ENCODE measurements around the gene NYAP2. TPM values are rescaled to one million over a fixed set of nuclear protein-coding genes. Genes with fewer than 3 reads are reported as not detected.

The NYAP2 gene
- total and polyA plus RNA-seq, 2 of the 4 experiments (the other 2 are of a cell fraction), result not detected

DNA sequence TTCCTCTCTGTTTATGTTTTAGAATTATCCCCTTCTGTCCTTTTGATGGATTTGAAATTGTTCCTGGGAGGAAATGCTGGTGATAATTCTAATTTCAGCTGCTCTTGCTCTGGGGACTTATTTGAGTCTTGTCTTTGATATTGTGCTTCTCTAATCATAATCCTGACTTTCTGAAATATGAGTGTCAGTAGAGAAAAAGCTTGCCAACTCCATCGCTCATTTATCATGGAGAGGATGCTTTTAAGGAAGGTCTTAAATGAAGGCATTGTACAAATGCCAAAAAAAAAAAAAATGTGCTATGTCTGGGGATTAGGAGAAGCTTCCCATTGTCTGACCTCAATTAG is 159.5 kb downstream of the NYAP2 start:
- POLR2A ChIA-PET (ENCODE audit: unreplicated experiment), result no interaction called here
- H3K27me3 ChIP-seq (ENCODE audit: control insufficient read depth, insufficient read depth, low read length), result peaks cover 4% of the 10 kb centered on the region; the same call in 1 of the 2 replicates
- H4K20me1 ChIP-seq (ENCODE audit: insufficient read depth, low read length), result no peaks in the 10 kb centered on the region
- intact Hi-C loops (cut with micrococcal nuclease), result no loop called here
- H2AFZ ChIP-seq (replicated peaks; ENCODE audit: low read length, poor library complexity), result no peak overlapping the region
- H3K9ac ChIP-seq (ENCODE audit: low read depth, low read length), result no peak overlapping the region
- in situ Hi-C loops (cut with MboI; ENCODE audit: low sequenced_read_pairs), result no loop called here
- no peak overlapping the region for H4K91ac ChIP-seq (ENCODE audit: insufficient read depth, low read depth, low read length)
- H3K56ac ChIP-seq (ENCODE audit: extremely low read depth, insufficient read depth, low read length), result no peak overlapping the region
- H2AK5ac ChIP-seq (ENCODE audit: low read depth, low read length), result no peak overlapping the region
- H2BK20ac ChIP-seq (ENCODE audit: low read depth, low read length), result no peak overlapping the region
- ATAC-seq (ENCODE audit: low read depth), result no peak
- no peak overlapping the region for H2AK9ac ChIP-seq (replicated peaks; ENCODE audit: low read depth, low read length, poor library complexity)
- WGBS, 2 experiments (ENCODE audit: extremely low coverage in 2 of 2, insufficient read length in 1 of 2), result no CpG with 5 or more reads among the region's 1 CpG
- no peak for DNase-seq
- no peak overlapping the region for H3K4ac ChIP-seq (ENCODE audit: low read depth, low read length)
- H3K9me1 ChIP-seq (ENCODE audit: insufficient read depth, low read length), result no peaks in the 10 kb centered on the region
- H2BK120ac ChIP-seq (ENCODE audit: low read depth, low read length), result no peak overlapping the region
- H3K36me3 ChIP-seq (ENCODE audit: control insufficient read depth, insufficient read depth, low read length), result no peaks in the 10 kb centered on the region
- no peak overlapping the region for H3K4me2 ChIP-seq (ENCODE audit: low read depth, low read length)
- CTCF ChIA-PET, result interaction anchor here (0.9 kb wide), 1 partner anchor 56 kb away, joined by 3 read pairs; no protein-coding TSS in a partner anchor
- H3K4me3 ChIP-seq (ENCODE audit: insufficient read depth, low read depth, low read length), result no peak overlapping the region
- no peak overlapping the region for H4K5ac ChIP-seq (ENCODE audit: low read depth, low read length)
- H2BK5ac ChIP-seq (ENCODE audit: low read depth, low read length, poor library complexity, severe bottlenecking), result no peak overlapping the region
- no peak overlapping the region for H3K18ac ChIP-seq (ENCODE audit: low read depth, low read length)
- H3K4me1 ChIP-seq (ENCODE audit: control insufficient read depth, insufficient read depth, low read length), result no peaks in the 10 kb centered on the region
- no peaks in the 10 kb centered on the region for H3K79me1 ChIP-seq (ENCODE audit: low read depth in 1 of 2, low read length in 2 of 2)
- no TSS peak for BruUV-seq (replicated peaks)
- TF ChIP-seq MXI1 (IDR thresholded peaks at IDR 0.05; ENCODE audit: borderline replicate concordance, low read depth, low read length) (no peak), RCOR1 (IDR thresholded peaks at IDR 0.05; ENCODE audit: insufficient replicate concordance, low read length) (no peak), BHLHE40 (IDR thresholded peaks at IDR 0.05; ENCODE audit: low read depth, low read length) (no peak), MAZ (IDR thresholded peaks at IDR 0.05; ENCODE audit: borderline replicate concordance, low read depth, low read length) (no peak), CEBPB (IDR thresholded peaks at IDR 0.05; ENCODE audit: low read depth, low read length) (no peak), FOS (IDR thresholded peaks at IDR 0.05; ENCODE audit: low read depth, low read length) (no peak), POLR2A (IDR thresholded peaks at IDR 0.05; ENCODE audit: low read depth, low read length) (no peak), RFX5 (IDR thresholded peaks at IDR 0.05; ENCODE audit: low read depth, low read length) (no peak), NFE2L2 (IDR thresholded peaks at IDR 0.05; ENCODE audit: low read depth, low read length) (no peak), MAFK (IDR thresholded peaks at IDR 0.05; ENCODE audit: low read depth, low read length) (no peak), RAD21 (IDR thresholded peaks at IDR 0.05; ENCODE audit: low read length) (no peak), SMC3 (IDR thresholded peaks at IDR 0.05; ENCODE audit: low read depth, low read length) (no peak), CHD1 (IDR thresholded peaks at IDR 0.05; ENCODE audit: low read depth, low read length) (no peak)
- TF ChIP-seq, protein P1, sequence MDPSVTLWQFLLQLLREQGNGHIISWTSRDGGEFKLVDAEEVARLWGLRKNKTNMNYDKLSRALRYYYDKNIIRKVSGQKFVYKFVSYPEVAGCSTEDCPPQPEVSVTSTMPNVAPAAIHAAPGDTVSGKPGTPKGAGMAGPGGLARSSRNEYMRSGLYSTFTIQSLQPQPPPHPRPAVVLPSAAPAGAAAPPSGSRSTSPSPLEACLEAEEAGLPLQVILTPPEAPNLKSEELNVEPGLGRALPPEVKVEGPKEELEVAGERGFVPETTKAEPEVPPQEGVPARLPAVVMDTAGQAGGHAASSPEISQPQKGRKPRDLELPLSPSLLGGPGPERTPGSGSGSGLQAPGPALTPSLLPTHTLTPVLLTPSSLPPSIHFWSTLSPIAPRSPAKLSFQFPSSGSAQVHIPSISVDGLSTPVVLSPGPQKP (IDR thresholded peaks at IDR 0.05; ENCODE audit: borderline replicate concordance, low read depth, low read length), result no peak
- TF ChIP-seq, protein P2, sequence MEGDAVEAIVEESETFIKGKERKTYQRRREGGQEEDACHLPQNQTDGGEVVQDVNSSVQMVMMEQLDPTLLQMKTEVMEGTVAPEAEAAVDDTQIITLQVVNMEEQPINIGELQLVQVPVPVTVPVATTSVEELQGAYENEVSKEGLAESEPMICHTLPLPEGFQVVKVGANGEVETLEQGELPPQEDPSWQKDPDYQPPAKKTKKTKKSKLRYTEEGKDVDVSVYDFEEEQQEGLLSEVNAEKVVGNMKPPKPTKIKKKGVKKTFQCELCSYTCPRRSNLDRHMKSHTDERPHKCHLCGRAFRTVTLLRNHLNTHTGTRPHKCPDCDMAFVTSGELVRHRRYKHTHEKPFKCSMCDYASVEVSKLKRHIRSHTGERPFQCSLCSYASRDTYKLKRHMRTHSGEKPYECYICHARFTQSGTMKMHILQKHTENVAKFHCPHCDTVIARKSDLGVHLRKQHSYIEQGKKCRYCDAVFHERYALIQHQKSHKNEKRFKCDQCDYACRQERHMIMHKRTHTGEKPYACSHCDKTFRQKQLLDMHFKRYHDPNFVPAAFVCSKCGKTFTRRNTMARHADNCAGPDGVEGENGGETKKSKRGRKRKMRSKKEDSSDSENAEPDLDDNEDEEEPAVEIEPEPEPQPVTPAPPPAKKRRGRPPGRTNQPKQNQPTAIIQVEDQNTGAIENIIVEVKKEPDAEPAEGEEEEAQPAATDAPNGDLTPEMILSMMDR (conservative IDR thresholded peaks at IDR 0.05; ENCODE audit: low read depth, low read length), result no peak
- TF ChIP-seq, protein P3, sequence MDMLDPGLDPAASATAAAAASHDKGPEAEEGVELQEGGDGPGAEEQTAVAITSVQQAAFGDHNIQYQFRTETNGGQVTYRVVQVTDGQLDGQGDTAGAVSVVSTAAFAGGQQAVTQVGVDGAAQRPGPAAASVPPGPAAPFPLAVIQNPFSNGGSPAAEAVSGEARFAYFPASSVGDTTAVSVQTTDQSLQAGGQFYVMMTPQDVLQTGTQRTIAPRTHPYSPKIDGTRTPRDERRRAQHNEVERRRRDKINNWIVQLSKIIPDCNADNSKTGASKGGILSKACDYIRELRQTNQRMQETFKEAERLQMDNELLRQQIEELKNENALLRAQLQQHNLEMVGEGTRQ (IDR thresholded peaks at IDR 0.05; ENCODE audit: low read depth, low read length), result no peak
- dilution Hi-C loops (cut with HindIII; ENCODE audit: low sequenced_read_pairs, unreplicated experiment), result no loop called here
- no peak overlapping the region for H3K14ac ChIP-seq (replicated peaks; ENCODE audit: low read depth, low read length)
- no peaks in the 10 kb centered on the region for H3K9me3 ChIP-seq (ENCODE audit: control insufficient read depth, insufficient read depth, low read length)
- no peak overlapping the region for H3K27ac ChIP-seq (ENCODE audit: insufficient read depth, low read length)
- no peak overlapping the region for H2BK15ac ChIP-seq (ENCODE audit: low read depth, low read length)
- H4K8ac ChIP-seq (ENCODE audit: low read depth in 2 of 2, low read length in 2 of 2), result no peak overlapping the region
- H3K23ac ChIP-seq (ENCODE audit: low read depth, low read length), result no peak overlapping the region
